Aorta (tissue), 5 donors: Measurements from ENCODE around the gene NPDC1. TPM values are rescaled to one million over a fixed set of nuclear protein-coding genes. Genes with fewer than 3 reads are reported as not detected.

Experiments
- ATAC-seq: fragments of 200-7000 bp; cut with Tn5 transposase; one replicate; pipeline ENCODE4 v1.9.1; 2022; ENCODE audit warnings: moderate library complexity; ENCODE audit not compliant: low FRiP score
- DNase-seq, 2 donors: peaks; one replicate each; pipeline ENCODE4 v3.0.0-alpha.2; 2020
- H3K27ac ChIP-seq, 2 donors: one replicate each; pipeline ENCODE4 v1.5.1; 2013; ENCODE audit warnings: low read length in 2 of 2, mild to moderate bottlenecking in 2 of 2, moderate library complexity in 2 of 2, control low read depth in 1 of 2, inconsistent platforms in 1 of 2, low read depth in 1 of 2
- H3K27me3 ChIP-seq, 2 donors: one replicate each; pipeline ENCODE4 v1.6.1; 2013; ENCODE audit warnings: control low read depth in 1 of 2, low read length in 1 of 2, mild to moderate bottlenecking in 1 of 2, moderate library complexity in 1 of 2; ENCODE audit not compliant: insufficient read depth in 2 of 2, control insufficient read depth in 1 of 2
- H3K36me3 ChIP-seq, 2 donors: one replicate each; pipeline ENCODE4 v1.6.1; 2013; ENCODE audit warnings: control low read depth in 1 of 2, low read length in 1 of 2, mild to moderate bottlenecking in 1 of 2; ENCODE audit not compliant: insufficient read depth in 2 of 2, control insufficient read depth in 1 of 2
- H3K4me1 ChIP-seq, 2 donors: one replicate each; pipeline ENCODE4 v1.6.1; 2013; ENCODE audit warnings: low read length in 2 of 2, control low read depth in 1 of 2, mild to moderate bottlenecking in 1 of 2, moderate library complexity in 1 of 2; ENCODE audit not compliant: insufficient read depth in 2 of 2, control insufficient read depth in 1 of 2
- H3K4me3 ChIP-seq, 2 donors: one replicate each; pipeline ENCODE4 v1.5.1; 2013; ENCODE audit warnings: low read length in 2 of 2, control low read depth in 1 of 2, mild to moderate bottlenecking in 1 of 2
- H3K9me3 ChIP-seq: one replicate; pipeline ENCODE4 v1.6.1; 2013; ENCODE audit warnings: mild to moderate bottlenecking, low read length; ENCODE audit not compliant: control insufficient read depth
- WGBS, 2 donors: extraction: QIAGEN DNeasy Blood & Tissue Kit; methylation state at CpG; one replicate each; pipeline ENCODE4 v1.1.7; 2013; 5-methylcytosine and 5-hydroxymethylcytosine counted together
- intact Hi-C, 2 donors: fragments of 100-400 bp; cut with DNase I; formaldehyde crosslinking; loops; one replicate each; pipeline versions ENCODE4 v1.14.2 to v1.15.0; 2022
- polyA plus RNA-seq, 2 donors: library from polyadenylated mRNA; stranded (reverse); fragments of 200-250 nt; gene quantifications; one replicate each; pipeline ENCODE4 v1.2.3, GENCODE V29; 2013
- total RNA-seq, 2 donors: library from RNA; stranded (reverse); fragmentation: NEBNext Ultra II Directional; extraction: Animal tissue kit (Norgen Biotek cat#: 25700); gene quantifications; one replicate each; pipeline ENCODE4 v1.2.1, GENCODE V29; 2021
- donor health status: healthy with polysubstance abuse.
- donor health status: Bipolar disorder and iron deficiency.
- donor health status: DM: no; HTN: no; CAD: no.
- donor health status: DM: no; HTN: no; CAD: no.
- donor health status: DM: yes; HTN: yes; CAD: no.

Gene NPDC1
- total and polyA plus RNA-seq, 4 donors: 26.5 to 217 (median 145) TPM

GRCh38 chr9:137083394-137084004, 37.5 kb upstream of the NPDC1 start:
- ATAC-seq (no peak), DNase-seq (peak; percentile 83 to 89)
- WGBS, 2 donors: 68 to 71% methylated on average over 12 of the region's 12 CpGs
- Histone ChIP-seq H3K4me1 (no peaks in the 10 kb centered on the region), H3K9me3 (no peaks in the 10 kb centered on the region), H3K4me3 (no peak overlapping the region), H3K36me3 (no peaks in the 10 kb centered on the region), H3K27me3 (no peaks in the 10 kb centered on the region), H3K27ac (no peak overlapping the region)
- intact Hi-C loops: no loop called here

- ATAC-seq (no peak), DNase-seq (no peak)
- H3K9me3 ChIP-seq: no peaks in the 10 kb centered on the region
- no peak overlapping the region for H3K4me3 ChIP-seq
- no peaks in the 10 kb centered on the region for H3K4me1 ChIP-seq
- no peaks in the 10 kb centered on the region for H3K36me3 ChIP-seq
- WGBS, 2 donors: 91 to 97% methylated on average over 7 to 8 of the region's 8 CpGs
- H3K27me3 ChIP-seq: no peaks in the 10 kb centered on the region
- H3K27ac ChIP-seq: no peak overlapping the region
- intact Hi-C loops: no loop called here
These were observed 36.9 kb upstream of the NPDC1 start for GRCh38 chr9:137082925-137083290.

- H3K9me3 ChIP-seq: no peaks in the 10 kb centered on the region
- WGBS, 2 donors: 92% methylated on average over 16 of the region's 16 CpGs
- peak in 1 of 2 donors; percentile 69 for DNase-seq
- no peaks in the 10 kb centered on the region for H3K36me3 ChIP-seq
- H3K4me1 ChIP-seq: no peaks in the 10 kb centered on the region
- ATAC-seq: no peak
- H3K27me3 ChIP-seq: no peaks in the 10 kb centered on the region
- H3K27ac ChIP-seq: no peak overlapping the region
- H3K4me3 ChIP-seq: no peak overlapping the region
- intact Hi-C loops: no loop called here
These were observed 36.4 kb upstream of the NPDC1 start for GRCh38 chr9:137082222-137082924.

GRCh38 chr9:137080260-137081122, 34.5 kb upstream of the NPDC1 start:
- Histone ChIP-seq H3K36me3 (no peaks in the 10 kb centered on the region), H3K27ac (no peak overlapping the region), H3K9me3 (no peaks in the 10 kb centered on the region), H3K4me3 (no peak overlapping the region), H3K27me3 (no peaks in the 10 kb centered on the region), H3K4me1 (no peaks in the 10 kb centered on the region)
- ATAC-seq (no peak), DNase-seq (peak in 1 of 2 donors; percentile 70)
- WGBS, 2 donors: 92 to 95% methylated on average over 24 of the region's 24 CpGs
- intact Hi-C loops: no loop called here

- Histone ChIP-seq H3K36me3 (no peaks in the 10 kb centered on the region), H3K27me3 (no peaks in the 10 kb centered on the region), H3K4me1 (no peaks in the 10 kb centered on the region), H3K9me3 (no peaks in the 10 kb centered on the region), H3K4me3 (no peak overlapping the region), H3K27ac (no peak overlapping the region)
- intact Hi-C loops: no loop called here
- ATAC-seq: no peak
- peak in 1 of 2 donors; percentile 66 for DNase-seq
- whole genome bisulfite sequencing, 2 donors: 91 to 92% methylated on average over 13 of the region's 13 CpGs
These were observed 33.4 kb upstream of the NPDC1 start for GRCh38 chr9:137079401-137079787.

- H3K4me3 ChIP-seq: no peak overlapping the region
- intact Hi-C loops: no loop called here
- H3K4me1 ChIP-seq: no peaks in the 10 kb centered on the region
- no peak for ATAC-seq
- 71 to 77% methylated on average over 48 to 51 of the region's 51 CpGs for WGBS, 2 donors
- DNase-seq: peak in 1 of 2 donors; percentile 70
- H3K27ac ChIP-seq: no peak overlapping the region
- no peaks in the 10 kb centered on the region for H3K9me3 ChIP-seq
- H3K27me3 ChIP-seq: no peaks in the 10 kb centered on the region
- no peaks in the 10 kb centered on the region for H3K36me3 ChIP-seq
These were observed 32.9 kb upstream of the NPDC1 start for GRCh38 chr9:137078701-137079400.

- Histone ChIP-seq H3K4me1 (no peaks in the 10 kb centered on the region), H3K27ac (no peak overlapping the region), H3K36me3 (no peaks in the 10 kb centered on the region), H3K27me3 (no peaks in the 10 kb centered on the region), H3K4me3 (peak overlapping the region; percentile 66 to 75), H3K9me3 (no peaks in the 10 kb centered on the region)
- DNase-seq (peak; percentile 69 to 76), ATAC-seq (no peak)
- WGBS, 2 donors: 21 to 23% methylated on average over 60 to 76 of the region's 76 CpGs
- intact Hi-C loops: no loop called here
These were observed 32.0 kb upstream of the NPDC1 start for GRCh38 chr9:137077758-137078693.
